Heart left ventricle (tissue), 13 donors: ENCODE data around the gene BCAR3.

Experiments used
- CTCF ChIP-seq, 12 donors: fragments of 200-600 bp; sonication (generic) in 4 of 12; IDR thresholded peaks; one replicate each; pipeline versions ENCODE4 v1.5.0 to v1.8.0; 2018 to 2022; ENCODE audit warnings: antibody characterized with exemption in 12 of 12, mild to moderate bottlenecking in 5 of 12
- POLR2A ChIP-seq, 2 donors: fragments of 450-650 bp; IDR thresholded peaks; one replicate each; pipeline ENCODE4 v1.6.1; 2017; ENCODE audit warnings: antibody characterized with exemption in 2 of 2, mild to moderate bottlenecking in 2 of 2, moderate library complexity in 2 of 2
- donor health status: ischemic (EF 13 %, LVEDD 7.1; RV severe dilation, severe dysfunction).
- donor health status: DM: no; HTN: yes; CAD: no.
- donor health status: DM: no; HTN: no; CAD: no.
- donor health status: ischemic (EF 25% LVEDD 6.9; RV normal size, moderate dysfunction).
- donor health status: ischemic (EF 25% LVEDD 5.7; RV mildly dilated, moderate dysfunction).
- donor health status: ischemic (EF 35%, LVEDD 5.7; RV mildly dilated, moderate dysfunction).
- donor health status: nonischemic (EF 11% LVEDD 7.7; RV severe dilation, severe dysfunction).
- donor health status: DM: yes; HTN: yes; CAD: no.
- donor health status: PGD.
- donor health status: ischemic (EF 29% LVEDD 5.4; RV normal size, mild dysfunction).
- donor health status: nonischemic (EF 23%, LVEDD 6.1; RV moderate dilation, normal function).

- no peak for TF ChIP-seq CTCF (IDR thresholded peaks at IDR 0.05)
- no peak for TF ChIP-seq POLR2A (IDR thresholded peaks at IDR 0.05)
Measured at GRCh38 chr1:93574511-93574910, 107.1 kb downstream of the BCAR3 start.
